ENCODE data around the gene EPC1. TPM values are rescaled to one million over a fixed set of nuclear protein-coding genes. Genes with fewer than 3 reads are reported as not detected.

EPC1 gene
- total and polyA plus RNA-seq, 9 of the 15 experiments (the other 6 are each of a cell fraction or from before 2014, with no cell fraction given), result 7.0 to 43.6 (median 16.1) TPM

- TF ChIP-seq BRF1 (IDR thresholded peaks at IDR 0.05; ENCODE audit: borderline replicate concordance, extremely low read depth, insufficient read length), result no peak
- TF ChIP-seq FOXO4 (CRISPR knock-in tag; IDR thresholded peaks at IDR 0.05), result no peak
- no peak for TF ChIP-seq ZNF197 (CRISPR knock-in tag; IDR thresholded peaks at IDR 0.05; ENCODE audit: low read depth)
These were observed 27.6 kb upstream of the EPC1 start (continued) for GRCh38 chr10:32374605-32375004.

DNA sequence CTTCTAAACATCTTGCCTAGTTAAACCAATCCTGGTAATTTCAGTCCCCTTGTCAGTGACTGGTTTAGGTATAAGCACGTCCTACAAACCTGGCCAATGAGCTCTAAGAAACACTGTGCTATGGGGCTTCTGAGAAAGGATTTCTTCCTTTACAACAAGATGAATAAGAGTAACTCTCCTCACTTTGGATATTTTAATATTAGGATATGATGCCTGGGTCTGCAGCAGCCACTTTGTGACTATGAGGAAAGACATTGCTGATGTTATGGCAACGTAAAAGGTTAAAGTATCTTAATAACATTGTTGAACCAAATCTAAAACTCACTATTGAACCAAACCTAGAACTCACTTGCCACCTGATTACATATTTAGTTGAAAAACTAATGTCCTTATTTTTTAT lies 26.5 kb upstream of the EPC1 start:
- Histone ChIP-seq H3K4me3 (no peak overlapping the region), H4K20me1 (replicated peaks; ENCODE audit: control insufficient read depth, insufficient read depth, low read length) (no peaks in the 10 kb centered on the region), H3K27me3 (ENCODE audit: control insufficient read depth in 2 of 2, insufficient read depth in 2 of 2, low read length in 2 of 2) (no peaks in the 10 kb centered on the region), H3K4me1 (replicated peaks in 1 of 2; ENCODE audit: control insufficient read depth in 2 of 2, insufficient read depth in 2 of 2, low read length in 2 of 2) (no peaks in the 10 kb centered on the region), H3K9me3 (replicated peaks; ENCODE audit: control insufficient read depth, insufficient read depth, low read depth, low read length) (no peaks in the 10 kb centered on the region), H3K4me2 (ENCODE audit: insufficient read depth, low read length) (no peak overlapping the region), H3K9ac (ENCODE audit: insufficient read depth in 1 of 2, low read depth in 2 of 2, low read length in 2 of 2) (no peak overlapping the region), H3K36me3 (ENCODE audit: control insufficient read depth, insufficient read depth, low read length) (no peaks in the 10 kb centered on the region), H3K27ac (ENCODE audit: extremely low read depth, low read depth, low read length) (no peak overlapping the region), H3K79me2 (ENCODE audit: control insufficient read depth, insufficient read depth, low read length) (peaks cover 60% of the 10 kb centered on the region), H3K9me1 (ENCODE audit: control insufficient read depth, insufficient read depth, low read length) (no peaks in the 10 kb centered on the region), H2AFZ (ENCODE audit: low read depth, low read length) (no peak overlapping the region)
- intact Hi-C loops (cut with micrococcal nuclease) (loop anchor here (10.0 kb wide), 3 partner anchors 421 to 631 kb away; partner anchors contain the start of gene ITGB1), in situ Hi-C loops (cut with MboI) (no loop called here)
- no peak for FAIRE-seq
- peak; percentile 57; the same call in 1 of the 2 replicates for TF ChIP-seq ADNP (tag; IDR thresholded peaks at IDR 0.05)
- TF ChIP-seq ZBTB17 (CRISPR knock-in tag; IDR thresholded peaks at IDR 0.05), result no peak
- TF ChIP-seq RBM25 (IDR thresholded peaks at IDR 0.05; ENCODE audit: low read depth, low read length, severe bottlenecking), result peak; percentile 94
- ChIA-PET CTCF (ENCODE audit: low intra/inter-chr PET ratio) (no interaction called here), POLR2A (interaction anchor here (1.1 to 1.3 kb wide), 2 partner anchors 15 to 64 kb away, joined by 3 read pairs; no protein-coding TSS in a partner anchor)
- 94% methylated on average over 2 of the region's 2 CpGs for WGBS (ENCODE audit: insufficient coverage, low coverage, missing lambda C conversion rate)
- no TSS peak for BruUV-seq (replicated peaks)
- no peak for ATAC-seq
- DNase-seq (ENCODE audit: extremely low read depth in 1 of 4, low spot score in 3 of 4), result no peak

Data from K562 (cell line).